GM18498 (cell line): ENCODE data around the gene CARD14.
"Not testable (repeated sequence)": the region's sequence is repeated elsewhere in the genome, so short reads cannot be mapped to it uniquely, and the experiment has no call there.

Experiments
- ATAC-seq: cut with Tn5 transposase; IDR thresholded peaks from one replicate; pipeline ENCODE4 v1.9.1; 2021; ENCODE audit warnings: mild to moderate bottlenecking, moderate library complexity; ENCODE audit not compliant: unreplicated experiment

Gene CARD14

GRCh38 chr17:80183581-80184422, 14.0 kb downstream of the CARD14 start:
- ATAC-seq, result no peak

GRCh38 chr17:80184423-80184714, 14.5 kb downstream of the CARD14 start:
- no peak for ATAC-seq

- no peak for ATAC-seq
Measured at GRCh38 chr17:80185968-80186367, 16.1 kb downstream of the CARD14 start.

- no peak for ATAC-seq
Measured at GRCh38 chr17:80187090-80187489, 17.3 kb downstream of the CARD14 start.

GRCh38 chr17:80187515-80187941, 17.7 kb downstream of the CARD14 start:
- ATAC-seq, result no peak

GRCh38 chr17:80189611-80190010, 19.8 kb downstream of the CARD14 start:
- no peak for ATAC-seq

- ATAC-seq, result no peak
Measured at GRCh38 chr17:80190716-80191115, 20.9 kb downstream of the CARD14 start.

GRCh38 chr17:80191192-80191591, 21.4 kb downstream of the CARD14 start:
- ATAC-seq, result no peak

GRCh38 chr17:80191865-80192661, 22.2 kb downstream of the CARD14 start:
- ATAC-seq, result no peak

GRCh38 chr17:80195141-80195540, 25.3 kb downstream of the CARD14 start:
- no peak for ATAC-seq

GRCh38 chr17:80195671-80196529, 26.1 kb downstream of the CARD14 start:
- no peak for ATAC-seq

GRCh38 chr17:80196652-80197051, 26.8 kb downstream of the CARD14 start:
- no peak for ATAC-seq

- no peak for ATAC-seq
Measured at GRCh38 chr17:80198144-80198661, 28.4 kb downstream of the CARD14 start.

- not testable (repeated sequence) for ATAC-seq
Measured at GRCh38 chr17:80199295-80199694, 29.5 kb downstream of the CARD14 start.

- no peak for ATAC-seq
Measured at GRCh38 chr17:80201446-80201845, 31.6 kb downstream of the CARD14 start.

- no peak for ATAC-seq
Measured at GRCh38 chr17:80202197-80202596, 32.4 kb downstream of the CARD14 start.

- ATAC-seq, result no peak
Measured at GRCh38 chr17:80203471-80203963, 33.7 kb downstream of the CARD14 start.

- no peak for ATAC-seq
Measured at GRCh38 chr17:80204626-80205468, 35.0 kb downstream of the CARD14 start.

- ATAC-seq, result no peak
Measured at GRCh38 chr17:80205811-80206210, 36.0 kb downstream of the CARD14 start.

GRCh38 chr17:80208050-80208449, 38.2 kb downstream of the CARD14 start:
- ATAC-seq, result no peak
